Liver (tissue), 9 donors: Measurements from ENCODE around the gene C1QTNF12. TPM values are rescaled to one million over a fixed set of nuclear protein-coding genes. Genes with fewer than 3 reads are reported as not detected.

Source experiments
- DNase-seq: peaks from one replicate; pipeline ENCODE4 v3.0.0-alpha.2; 2017; ENCODE audit warnings: low spot score
- H3K27ac ChIP-seq, 2 donors: one replicate each; pipeline ENCODE4 v1.7.0; 2013; ENCODE audit warnings: inconsistent platforms in 2 of 2, low read length in 2 of 2, control low read depth in 1 of 2, low read depth in 1 of 2, mild to moderate bottlenecking in 1 of 2
- H3K27me3 ChIP-seq, 4 donors: one replicate each; pipeline versions ENCODE4 v1.6.1 to v1.7.0; 2013; ENCODE audit warnings: low read length in 3 of 4, inconsistent platforms in 1 of 4, mild to moderate bottlenecking in 1 of 4, moderate library complexity in 1 of 4; ENCODE audit not compliant: control insufficient read depth in 4 of 4, insufficient read depth in 4 of 4
- H3K36me3 ChIP-seq, 4 donors: one replicate each; pipeline versions ENCODE4 v1.6.1 to v1.7.0; 2013; ENCODE audit warnings: low read length in 3 of 4, mild to moderate bottlenecking in 3 of 4, low read depth in 1 of 4, moderate library complexity in 1 of 4; ENCODE audit not compliant: control insufficient read depth in 4 of 4, insufficient read depth in 3 of 4
- H3K4me1 ChIP-seq, 4 donors: one replicate each; pipeline versions ENCODE4 v1.6.1 to v1.7.0; 2013; ENCODE audit warnings: low read length in 3 of 4, mild to moderate bottlenecking in 3 of 4, moderate library complexity in 1 of 4; ENCODE audit not compliant: control insufficient read depth in 4 of 4, insufficient read depth in 4 of 4
- H3K4me3 ChIP-seq, 3 donors: one replicate each; pipeline versions ENCODE4 v1.6.1 to v1.7.0; 2013; ENCODE audit warnings: low read length in 3 of 3, control low read depth in 1 of 3, low read depth in 1 of 3, mild to moderate bottlenecking in 1 of 3
- H3K9ac ChIP-seq, 2 donors: one replicate each; pipeline ENCODE4 v1.7.0; 2013; ENCODE audit warnings: low read length in 2 of 2, mild to moderate bottlenecking in 2 of 2, moderate library complexity in 2 of 2, control low read depth in 1 of 2, low read depth in 1 of 2
- H3K9me3 ChIP-seq, 4 donors: one replicate each; pipeline versions ENCODE4 v1.6.1 to v1.7.0; 2013; ENCODE audit warnings: low read length in 3 of 4; ENCODE audit not compliant: control insufficient read depth in 4 of 4
- EGR1 ChIP-seq, 2 donors: IDR thresholded peaks; 2 replicates each; pipeline ENCODE4 v1.6.1; 2016 to 2018; ENCODE audit warnings: antibody characterized with exemption in 2 of 2, low read depth in 2 of 2
- FOXA1 ChIP-seq: IDR thresholded peaks from 2 replicates; pipeline ENCODE4 v1.6.1; 2016; ENCODE audit warnings: antibody characterized with exemption
- FOXA2 ChIP-seq: IDR thresholded peaks from 2 replicates; pipeline ENCODE4 v1.6.1; 2016; ENCODE audit warnings: antibody characterized with exemption
- GABPA ChIP-seq, 2 donors: IDR thresholded peaks in 1 of 2; conservative IDR thresholded peaks in 1 of 2; 2 replicates each; pipeline ENCODE4 v1.6.1; 2016; ENCODE audit warnings: antibody characterized with exemption in 2 of 2, mild to moderate bottlenecking in 1 of 2, moderate library complexity in 1 of 2
- HNF4A ChIP-seq, 2 donors: conservative IDR thresholded peaks; 2 replicates each; pipeline ENCODE4 v1.6.1; 2016; ENCODE audit warnings: antibody characterized with exemption in 2 of 2, mild to moderate bottlenecking in 2 of 2
- HNF4G ChIP-seq: IDR thresholded peaks from 2 replicates; pipeline ENCODE4 v1.6.1; 2016; ENCODE audit warnings: antibody characterized with exemption
- JUND ChIP-seq, 2 donors: IDR thresholded peaks; 2 replicates each; pipeline ENCODE4 v1.6.1; 2016; ENCODE audit warnings: antibody characterized with exemption in 2 of 2
- NR2F2 ChIP-seq: IDR thresholded peaks from 2 replicates; pipeline ENCODE4 v1.6.1; 2016; ENCODE audit warnings: antibody characterized with exemption
- RAD21 ChIP-seq, 2 donors: IDR thresholded peaks; 2 replicates each; pipeline ENCODE4 v1.6.1; 2016; ENCODE audit warnings: antibody characterized with exemption in 2 of 2, mild to moderate bottlenecking in 2 of 2
- RXRA ChIP-seq, 2 donors: IDR thresholded peaks; 2 replicates each; pipeline ENCODE4 v1.6.1; 2017 to 2018; ENCODE audit warnings: antibody characterized with exemption in 2 of 2, mild to moderate bottlenecking in 1 of 2
- SP1 ChIP-seq: IDR thresholded peaks from 2 replicates; pipeline ENCODE4 v1.6.1; 2018; ENCODE audit warnings: antibody characterized with exemption, mild to moderate bottlenecking
- TAF1 ChIP-seq: conservative IDR thresholded peaks from 2 replicates; pipeline ENCODE4 v1.6.1; 2016; ENCODE audit warnings: antibody characterized with exemption, mild to moderate bottlenecking
- YY1 ChIP-seq: IDR thresholded peaks from 2 replicates; pipeline ENCODE4 v1.6.1; 2016; ENCODE audit warnings: antibody characterized with exemption, mild to moderate bottlenecking
- WGBS: extraction: QIAGEN DNeasy Blood & Tissue Kit; methylation state at CpG from one replicate; pipeline ENCODE4 v1.1.7; 2013; 5-methylcytosine and 5-hydroxymethylcytosine counted together
- polyA plus RNA-seq, 2 donors: library from polyadenylated mRNA; stranded (reverse) in 1 of 2; unstranded in 1 of 2; fragments of 200-250 nt in 1 of 2; fragments of >200 nt in 1 of 2; fragmentation: Nextera tagmentation in 1 of 2; extraction: Ambion mirVana in 1 of 2; gene quantifications; one replicate each; pipeline versions ENCODE4 v1.2.1 to v1.2.3, GENCODE V29; 2013 to 2015
- total RNA-seq, 2 donors: library from RNA; depleted of rRNA; stranded (reverse); fragments of >200 nt; gene quantifications; one replicate each; pipeline ENCODE4 v1.2.3, GENCODE V29; 2014
- TF ChIP-seq, protein P1 (sequence below): IDR thresholded peaks from 2 replicates; pipeline ENCODE4 v1.6.1; 2016; ENCODE audit warnings: antibody characterized with exemption
- TF ChIP-seq, protein P2 (sequence below): IDR thresholded peaks from 2 replicates; pipeline ENCODE4 v1.6.1; 2016; ENCODE audit warnings: antibody characterized with exemption
- TF ChIP-seq, protein P3 (sequence below): IDR thresholded peaks from 2 replicates; pipeline ENCODE4 v1.6.1; 2016; ENCODE audit warnings: antibody characterized with exemption, mild to moderate bottlenecking
- TF ChIP-seq, protein P4 (sequence below): fragments of 150-350 bp; IDR thresholded peaks from 2 replicates; pipeline ENCODE4 v1.5.1; 2017; ENCODE audit warnings: improper control_type of control experiment, low read depth, low read length; ENCODE audit not compliant: missing input control
- TF ChIP-seq, protein P5 (sequence below): IDR thresholded peaks from 2 replicates; pipeline ENCODE4 v1.6.1; 2016; ENCODE audit warnings: antibody characterized with exemption
- donor health status: healthy.
- donor health status: healthy.
- donor health status: healthy.
- donor health status: healthy.
- donor health status: healthy.

Gene C1QTNF12
- total and polyA plus RNA-seq, 4 donors: 0.39 to 0.40 TPM; not detected in 2

DNA sequence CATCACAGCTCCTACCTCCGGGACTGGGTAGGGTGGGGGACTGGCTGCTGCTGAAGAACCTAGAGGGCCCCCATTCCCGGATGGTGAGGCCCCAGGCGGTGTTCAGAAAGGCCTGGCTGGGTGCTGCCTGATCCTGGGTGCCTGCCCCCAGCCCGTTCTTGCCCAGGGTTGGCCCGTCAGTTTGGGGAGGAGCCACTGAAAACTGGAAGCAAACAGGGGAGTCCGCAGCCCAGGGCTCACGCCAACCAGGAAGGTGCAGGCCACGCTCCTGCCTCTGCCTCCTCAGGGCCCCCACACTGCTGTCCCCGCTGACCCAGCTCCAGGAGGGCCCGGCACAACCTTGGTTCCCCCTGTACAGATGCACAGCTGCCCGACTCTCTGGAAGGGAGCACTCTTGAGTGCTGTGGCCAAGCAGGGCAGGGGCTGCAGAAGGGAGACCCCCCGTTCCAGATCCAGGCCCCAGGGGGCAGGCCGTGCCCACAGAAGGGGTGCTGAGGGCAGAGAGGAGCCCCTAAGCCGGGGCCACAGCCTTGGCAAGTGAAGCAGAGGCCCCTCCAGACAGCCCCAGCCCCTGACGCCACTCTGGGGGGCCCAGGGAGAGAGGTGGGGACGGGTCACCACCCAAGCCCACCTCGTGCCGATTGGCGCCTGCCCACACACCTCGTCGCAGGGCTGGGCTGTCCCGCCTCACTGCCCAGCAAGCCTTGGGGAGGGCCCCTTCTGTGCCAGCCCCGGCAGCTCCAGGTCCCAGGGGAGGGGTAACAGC lies 5.5 kb downstream of the C1QTNF12 start:
- Histone ChIP-seq H3K9me3 (no peaks in the 10 kb centered on the region), H3K4me3 (no peak overlapping the region), H3K4me1 (peaks cover 9 to 24% (median 13%) of the 10 kb centered on the region in 4 donors), H3K27me3 (no peaks in the 10 kb centered on the region), H3K9ac (no peak overlapping the region), H3K27ac (no peak overlapping the region), H3K36me3 (no peaks in the 10 kb centered on the region)
- no peak for DNase-seq
- no peak for TF ChIP-seq TAF1
- no peak for TF ChIP-seq JUND (IDR thresholded peaks at IDR 0.05)
- TF ChIP-seq, protein P1, sequence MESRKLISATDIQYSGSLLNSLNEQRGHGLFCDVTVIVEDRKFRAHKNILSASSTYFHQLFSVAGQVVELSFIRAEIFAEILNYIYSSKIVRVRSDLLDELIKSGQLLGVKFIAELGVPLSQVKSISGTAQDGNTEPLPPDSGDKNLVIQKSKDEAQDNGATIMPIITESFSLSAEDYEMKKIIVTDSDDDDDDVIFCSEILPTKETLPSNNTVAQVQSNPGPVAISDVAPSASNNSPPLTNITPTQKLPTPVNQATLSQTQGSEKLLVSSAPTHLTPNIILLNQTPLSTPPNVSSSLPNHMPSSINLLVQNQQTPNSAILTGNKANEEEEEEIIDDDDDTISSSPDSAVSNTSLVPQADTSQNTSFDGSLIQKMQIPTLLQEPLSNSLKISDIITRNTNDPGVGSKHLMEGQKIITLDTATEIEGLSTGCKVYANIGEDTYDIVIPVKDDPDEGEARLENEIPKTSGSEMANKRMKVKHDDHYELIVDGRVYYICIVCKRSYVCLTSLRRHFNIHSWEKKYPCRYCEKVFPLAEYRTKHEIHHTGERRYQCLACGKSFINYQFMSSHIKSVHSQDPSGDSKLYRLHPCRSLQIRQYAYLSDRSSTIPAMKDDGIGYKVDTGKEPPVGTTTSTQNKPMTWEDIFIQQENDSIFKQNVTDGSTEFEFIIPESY: no peak
- TF ChIP-seq FOXA1: no peak
- TF ChIP-seq, protein P2, sequence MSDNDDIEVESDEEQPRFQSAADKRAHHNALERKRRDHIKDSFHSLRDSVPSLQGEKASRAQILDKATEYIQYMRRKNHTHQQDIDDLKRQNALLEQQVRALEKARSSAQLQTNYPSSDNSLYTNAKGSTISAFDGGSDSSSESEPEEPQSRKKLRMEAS: no peak
- TF ChIP-seq, protein P3, sequence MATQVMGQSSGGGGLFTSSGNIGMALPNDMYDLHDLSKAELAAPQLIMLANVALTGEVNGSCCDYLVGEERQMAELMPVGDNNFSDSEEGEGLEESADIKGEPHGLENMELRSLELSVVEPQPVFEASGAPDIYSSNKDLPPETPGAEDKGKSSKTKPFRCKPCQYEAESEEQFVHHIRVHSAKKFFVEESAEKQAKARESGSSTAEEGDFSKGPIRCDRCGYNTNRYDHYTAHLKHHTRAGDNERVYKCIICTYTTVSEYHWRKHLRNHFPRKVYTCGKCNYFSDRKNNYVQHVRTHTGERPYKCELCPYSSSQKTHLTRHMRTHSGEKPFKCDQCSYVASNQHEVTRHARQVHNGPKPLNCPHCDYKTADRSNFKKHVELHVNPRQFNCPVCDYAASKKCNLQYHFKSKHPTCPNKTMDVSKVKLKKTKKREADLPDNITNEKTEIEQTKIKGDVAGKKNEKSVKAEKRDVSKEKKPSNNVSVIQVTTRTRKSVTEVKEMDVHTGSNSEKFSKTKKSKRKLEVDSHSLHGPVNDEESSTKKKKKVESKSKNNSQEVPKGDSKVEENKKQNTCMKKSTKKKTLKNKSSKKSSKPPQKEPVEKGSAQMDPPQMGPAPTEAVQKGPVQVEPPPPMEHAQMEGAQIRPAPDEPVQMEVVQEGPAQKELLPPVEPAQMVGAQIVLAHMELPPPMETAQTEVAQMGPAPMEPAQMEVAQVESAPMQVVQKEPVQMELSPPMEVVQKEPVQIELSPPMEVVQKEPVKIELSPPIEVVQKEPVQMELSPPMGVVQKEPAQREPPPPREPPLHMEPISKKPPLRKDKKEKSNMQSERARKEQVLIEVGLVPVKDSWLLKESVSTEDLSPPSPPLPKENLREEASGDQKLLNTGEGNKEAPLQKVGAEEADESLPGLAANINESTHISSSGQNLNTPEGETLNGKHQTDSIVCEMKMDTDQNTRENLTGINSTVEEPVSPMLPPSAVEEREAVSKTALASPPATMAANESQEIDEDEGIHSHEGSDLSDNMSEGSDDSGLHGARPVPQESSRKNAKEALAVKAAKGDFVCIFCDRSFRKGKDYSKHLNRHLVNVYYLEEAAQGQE: no peak
- TF ChIP-seq SP1: no peak
- no peak for TF ChIP-seq YY1
- no peak for TF ChIP-seq HNF4A (conservative IDR thresholded peaks at IDR 0.05)
- TF ChIP-seq HNF4G: no peak
- no peak for TF ChIP-seq FOXA2
- TF ChIP-seq EGR1 (IDR thresholded peaks at IDR 0.05; ENCODE audit: low read depth in 2 of 2): no peak
- no peak for TF ChIP-seq RXRA (IDR thresholded peaks at IDR 0.05)
- no peak for TF ChIP-seq RAD21 (IDR thresholded peaks at IDR 0.05)
- no peak for TF ChIP-seq GABPA (IDR thresholded peaks at IDR 0.05 in 1 of 2, conservative IDR thresholded peaks at IDR 0.05 in 1 of 2)
- TF ChIP-seq, protein P4, sequence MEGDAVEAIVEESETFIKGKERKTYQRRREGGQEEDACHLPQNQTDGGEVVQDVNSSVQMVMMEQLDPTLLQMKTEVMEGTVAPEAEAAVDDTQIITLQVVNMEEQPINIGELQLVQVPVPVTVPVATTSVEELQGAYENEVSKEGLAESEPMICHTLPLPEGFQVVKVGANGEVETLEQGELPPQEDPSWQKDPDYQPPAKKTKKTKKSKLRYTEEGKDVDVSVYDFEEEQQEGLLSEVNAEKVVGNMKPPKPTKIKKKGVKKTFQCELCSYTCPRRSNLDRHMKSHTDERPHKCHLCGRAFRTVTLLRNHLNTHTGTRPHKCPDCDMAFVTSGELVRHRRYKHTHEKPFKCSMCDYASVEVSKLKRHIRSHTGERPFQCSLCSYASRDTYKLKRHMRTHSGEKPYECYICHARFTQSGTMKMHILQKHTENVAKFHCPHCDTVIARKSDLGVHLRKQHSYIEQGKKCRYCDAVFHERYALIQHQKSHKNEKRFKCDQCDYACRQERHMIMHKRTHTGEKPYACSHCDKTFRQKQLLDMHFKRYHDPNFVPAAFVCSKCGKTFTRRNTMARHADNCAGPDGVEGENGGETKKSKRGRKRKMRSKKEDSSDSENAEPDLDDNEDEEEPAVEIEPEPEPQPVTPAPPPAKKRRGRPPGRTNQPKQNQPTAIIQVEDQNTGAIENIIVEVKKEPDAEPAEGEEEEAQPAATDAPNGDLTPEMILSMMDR: no peak
- TF ChIP-seq NR2F2: no peak
- TF ChIP-seq, protein P5, sequence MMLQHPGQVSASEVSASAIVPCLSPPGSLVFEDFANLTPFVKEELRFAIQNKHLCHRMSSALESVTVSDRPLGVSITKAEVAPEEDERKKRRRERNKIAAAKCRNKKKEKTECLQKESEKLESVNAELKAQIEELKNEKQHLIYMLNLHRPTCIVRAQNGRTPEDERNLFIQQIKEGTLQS: no peak
- WGBS: 76% methylated on average over 23 of the region's 23 CpGs
